Posterior cingulate gyrus (tissue), 11 donors: Measurements from ENCODE around the gene FRMPD1.

ENCODE experiments used
- DNase-seq, 10 donors: peaks; one replicate each; pipeline versions ENCODE4 v3.0.0 to v3.0.0-alpha.2; 2020 to 2021; ENCODE audit warnings: mixed read lengths in 3 of 10
- intact Hi-C: fragments of 100-400 bp; cut with DNase I; formaldehyde crosslinking; loops from one replicate; pipeline ENCODE4 v1.15.1; 2023

FRMPD1 gene

DNA sequence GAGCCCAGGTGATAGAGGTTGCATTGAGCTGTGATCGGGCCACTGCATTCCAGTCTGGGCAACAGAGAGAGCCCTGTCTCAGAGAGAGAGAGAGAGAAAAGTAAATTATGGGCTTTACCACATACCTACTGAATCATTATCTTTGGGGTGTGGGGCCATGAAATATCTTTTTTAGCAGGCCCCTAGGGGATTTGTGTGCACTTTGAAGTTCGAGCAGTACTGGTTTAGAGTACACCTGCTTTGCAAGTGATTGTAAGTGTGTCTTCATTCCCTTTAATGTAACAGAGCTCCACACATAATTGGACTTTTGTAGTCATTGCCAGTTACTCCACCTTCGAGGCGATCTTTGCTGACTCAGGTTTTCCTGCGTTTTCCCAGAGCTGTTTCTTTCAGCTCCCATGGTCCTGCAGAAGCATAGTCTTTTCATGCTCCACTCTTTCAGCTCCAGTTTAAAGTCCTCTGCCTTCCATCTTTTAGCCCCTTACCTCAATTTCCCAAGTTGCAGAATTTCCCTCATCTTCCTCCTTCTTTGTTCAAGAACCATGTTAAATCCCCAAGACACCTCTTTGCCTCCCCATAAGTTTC, 24.0 kb upstream of the FRMPD1 start:
- DNase-seq: no peak
- intact Hi-C loops: no loop called here

- no peak for DNase-seq
- intact Hi-C loops: no loop called here
These were observed 18.3 kb upstream of the FRMPD1 start for GRCh38 chr9:37632479-37632878.

- DNase-seq: peak in 1 of 10 donors; percentile 70
- intact Hi-C loops: no loop called here
These were observed 14.9 kb upstream of the FRMPD1 start for GRCh38 chr9:37635808-37636207.

- intact Hi-C loops: no loop called here
- DNase-seq: no peak
These were observed 14.0 kb upstream of the FRMPD1 start for GRCh38 chr9:37636511-37637448.

DNA sequence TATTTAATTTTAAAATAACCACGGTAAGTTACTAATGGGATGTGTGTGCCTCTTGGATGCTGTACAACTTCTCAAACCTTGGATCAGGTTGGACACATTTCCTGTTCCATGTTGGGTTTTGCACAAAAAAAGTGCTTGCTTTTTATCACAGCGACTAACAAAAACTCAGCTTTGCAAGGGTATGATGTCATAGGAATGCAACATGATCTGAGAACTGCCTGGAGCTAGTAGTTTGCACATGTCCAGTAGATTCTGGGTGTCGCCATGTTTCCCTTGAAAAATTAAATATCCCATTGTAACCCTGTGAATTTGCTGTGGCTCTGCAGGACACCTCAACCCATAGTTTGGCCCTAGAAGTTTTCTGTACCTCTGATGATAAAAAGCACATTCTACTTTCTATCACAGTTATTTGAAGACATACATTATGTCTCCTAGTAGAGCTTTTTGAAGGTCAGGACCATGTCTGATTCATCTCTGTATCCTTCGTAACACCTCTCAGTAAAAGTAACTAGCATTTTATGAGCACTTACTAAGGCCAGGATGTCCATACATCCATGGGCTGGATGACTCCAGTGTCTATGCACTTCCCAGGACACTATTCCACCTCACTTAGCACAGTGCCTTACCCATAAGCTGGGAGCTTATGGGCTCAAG, 11.5 kb upstream of the FRMPD1 start:
- intact Hi-C loops: no loop called here

DNA sequence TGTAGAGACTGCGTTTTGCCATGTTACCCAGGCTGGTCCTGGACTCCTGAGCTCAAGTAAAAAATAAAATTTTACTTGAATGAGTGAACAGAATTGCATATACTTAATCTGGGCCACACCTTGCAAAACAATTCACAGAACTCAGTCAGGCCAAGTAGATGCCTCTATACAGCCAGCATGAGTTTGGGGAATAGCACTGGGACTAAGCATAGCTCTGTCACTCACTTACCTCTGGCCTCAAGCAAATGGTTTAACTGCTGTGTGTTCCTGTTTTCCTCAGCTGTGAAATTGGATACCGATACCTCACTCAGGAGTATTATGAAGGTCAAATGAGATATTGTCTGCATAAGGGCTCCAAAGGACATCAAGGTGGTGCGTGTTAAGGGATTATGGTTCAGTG, 10.9 kb upstream of the FRMPD1 start:
- intact Hi-C loops: no loop called here
- no peak for DNase-seq

More for the DNA sequence above, 11.5 kb upstream of the FRMPD1 start:
- DNase-seq: no peak

DNA sequence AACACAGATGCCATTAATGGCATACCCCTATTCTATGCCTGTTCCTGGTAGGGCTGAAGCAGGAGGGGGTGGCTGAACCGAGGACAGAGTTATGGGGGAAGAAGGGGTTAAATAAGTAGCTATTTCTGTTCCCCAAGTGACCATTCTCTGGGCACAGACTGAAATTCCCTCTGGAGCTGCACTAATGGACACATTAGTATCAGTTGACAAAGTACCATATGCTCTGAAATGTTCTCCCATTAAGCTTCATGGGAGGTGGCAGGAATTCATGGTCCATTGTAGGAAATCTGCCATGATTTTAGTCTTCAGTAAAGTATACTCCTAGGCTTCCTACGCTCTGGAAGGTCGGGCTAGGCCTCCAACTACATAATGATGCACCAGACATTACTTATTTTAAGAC, 10.5 kb upstream of the FRMPD1 start:
- DNase-seq: no peak
- intact Hi-C loops: no loop called here

DNA sequence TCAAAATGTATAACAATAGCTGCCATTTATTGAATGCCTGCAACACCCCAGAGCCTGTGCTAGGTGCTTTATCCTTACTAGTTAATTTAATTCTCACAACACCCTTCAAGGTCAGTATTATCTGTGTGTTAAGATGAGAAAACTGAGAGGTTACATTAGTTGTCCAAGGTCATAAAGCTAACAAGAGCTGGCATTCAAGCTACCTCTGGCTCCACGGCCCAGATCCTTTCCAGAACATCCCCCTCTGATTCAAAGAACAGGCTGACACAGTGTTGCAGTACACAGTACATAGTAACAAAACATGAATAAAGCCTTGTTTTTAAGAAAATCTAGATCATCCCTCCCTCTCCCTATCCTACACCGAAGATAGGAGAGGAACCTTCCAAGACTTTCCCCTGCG, 9.4 kb upstream of the FRMPD1 start:
- intact Hi-C loops: no loop called here
- no peak for DNase-seq

GRCh38 chr9:37643214-37643613, 7.5 kb upstream of the FRMPD1 start:
- no peak for DNase-seq
- intact Hi-C loops: no loop called here

- intact Hi-C loops: no loop called here
- no peak for DNase-seq
These were observed 4.7 kb upstream of the FRMPD1 start for GRCh38 chr9:37645903-37646506.

DNA sequence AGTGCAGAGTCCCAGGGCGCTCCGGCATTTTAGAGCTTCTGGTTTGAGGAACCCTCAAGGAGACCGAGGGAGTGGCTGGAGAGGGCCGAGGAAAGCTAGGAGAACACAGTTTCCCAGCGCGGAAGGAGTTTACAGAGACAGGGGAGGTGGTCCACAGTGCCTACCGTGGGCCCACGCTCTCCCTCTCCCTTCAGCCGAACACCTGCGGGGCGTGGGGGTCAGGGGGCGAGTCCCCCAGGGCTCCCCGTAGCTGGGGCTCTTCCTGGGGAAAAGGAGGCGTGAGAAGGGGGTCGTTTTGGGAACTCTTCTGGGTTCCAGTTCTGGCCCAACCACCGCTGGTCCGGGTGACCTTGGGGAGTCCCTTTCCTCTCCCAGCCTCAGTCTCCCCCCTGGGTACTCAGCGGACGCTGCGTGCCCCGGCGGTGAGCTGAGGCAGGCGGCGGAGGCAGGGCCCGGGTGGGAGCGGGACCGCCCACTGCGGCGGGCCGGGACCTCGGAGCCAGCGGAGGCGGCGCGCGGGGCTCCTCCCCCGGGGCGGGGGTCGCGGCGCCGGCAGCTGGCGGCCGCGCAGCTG, 368 bp upstream of the FRMPD1 start:
- DNase-seq: no peak
- intact Hi-C loops: no loop called here

DNA sequence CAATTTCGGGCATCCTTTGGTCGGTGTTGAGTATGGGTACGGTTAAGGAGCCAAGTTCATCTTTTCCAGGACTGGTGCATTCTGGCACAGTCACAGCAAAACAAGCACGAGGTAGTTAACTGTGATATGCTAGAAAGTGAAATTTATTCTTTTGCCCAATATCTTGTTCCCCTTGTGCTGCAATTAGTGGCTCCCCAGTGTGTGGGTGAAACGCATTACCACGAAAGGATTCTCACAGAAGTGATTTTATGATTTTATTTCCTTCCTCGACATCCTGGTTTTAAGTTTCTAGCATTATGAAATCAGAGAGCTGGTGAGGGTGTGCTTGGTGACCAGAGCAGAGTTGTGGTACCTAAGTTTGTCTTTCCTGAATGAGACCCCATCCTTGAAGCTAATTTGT, 1.5 kb downstream of the FRMPD1 start:
- intact Hi-C loops: no loop called here
- no peak for DNase-seq

DNA sequence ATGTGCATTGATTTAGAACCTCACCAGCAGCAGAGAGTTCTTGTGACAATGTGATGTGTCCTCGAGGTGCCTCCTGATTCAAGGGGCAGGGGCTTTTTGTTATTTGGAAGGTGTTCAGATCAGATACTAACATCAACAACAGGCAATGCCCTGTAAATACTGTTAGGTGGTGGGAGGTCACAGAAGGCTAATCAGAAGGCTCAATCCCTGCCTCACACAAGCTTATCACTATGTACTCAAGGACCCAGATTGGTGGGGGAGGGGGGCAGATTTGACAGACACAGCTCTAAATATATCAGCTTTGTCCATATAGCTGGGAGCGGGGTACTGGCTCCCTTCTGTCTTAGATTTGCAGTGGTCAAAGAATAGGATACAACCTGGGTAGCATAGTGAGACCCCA, 2.6 kb downstream of the FRMPD1 start:
- intact Hi-C loops: no loop called here
- no peak for DNase-seq

DNA sequence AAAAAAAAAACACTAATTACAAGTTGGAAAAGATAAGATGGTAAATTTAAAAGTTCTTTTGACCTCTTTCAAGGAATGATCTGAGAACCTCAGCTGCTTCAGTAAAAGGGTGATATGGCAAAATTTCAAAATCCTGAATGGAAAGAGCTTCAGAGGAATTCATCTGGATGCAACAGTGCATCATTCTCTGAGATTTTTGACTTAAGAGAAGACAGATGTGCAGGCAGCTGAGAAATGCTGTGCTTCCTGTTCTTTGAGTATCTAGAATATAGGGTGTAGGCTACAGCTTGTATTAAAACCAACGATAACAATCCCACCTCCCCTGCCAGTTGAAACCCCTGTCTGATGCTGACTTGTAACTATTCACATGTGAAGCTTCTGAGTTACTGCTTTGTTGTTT, 6.2 kb downstream of the FRMPD1 start:
- no peak for DNase-seq
- intact Hi-C loops: no loop called here

- no peak for DNase-seq
- intact Hi-C loops: no loop called here
These were observed 9.9 kb downstream of the FRMPD1 start for GRCh38 chr9:37660691-37661090.

- intact Hi-C loops: no loop called here
These were observed 13.2 kb downstream of the FRMPD1 start for GRCh38 chr9:37663926-37664325.

GRCh38 chr9:37667706-37668105, 17.0 kb downstream of the FRMPD1 start:
- no peak for DNase-seq
- intact Hi-C loops: no loop called here

More at GRCh38 chr9:37663926-37664325, 13.2 kb downstream of the FRMPD1 start:
- no peak for DNase-seq

GRCh38 chr9:37668116-37668601, 17.4 kb downstream of the FRMPD1 start:
- intact Hi-C loops: no loop called here
- DNase-seq: no peak

DNA sequence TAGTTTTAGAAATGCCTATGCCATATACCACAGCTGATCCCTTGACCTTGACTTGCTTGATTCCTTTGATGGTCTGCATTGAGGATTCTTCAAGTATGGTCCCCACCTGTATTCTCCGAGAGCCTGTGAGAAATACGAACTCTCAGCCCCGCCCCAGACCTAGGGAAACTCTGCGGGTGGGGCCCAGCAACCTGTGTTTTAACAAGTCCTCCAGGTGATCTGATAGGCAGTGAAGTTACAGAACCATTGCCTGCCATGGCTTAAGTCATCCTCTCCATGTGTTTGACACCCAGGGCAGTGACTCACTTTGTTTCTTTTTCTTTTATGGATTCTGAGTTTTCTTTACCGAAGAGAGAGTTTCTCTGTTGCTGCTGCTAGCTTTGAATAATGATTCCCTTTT, 18.5 kb downstream of the FRMPD1 start:
- intact Hi-C loops: no loop called here
- no peak for DNase-seq

DNA sequence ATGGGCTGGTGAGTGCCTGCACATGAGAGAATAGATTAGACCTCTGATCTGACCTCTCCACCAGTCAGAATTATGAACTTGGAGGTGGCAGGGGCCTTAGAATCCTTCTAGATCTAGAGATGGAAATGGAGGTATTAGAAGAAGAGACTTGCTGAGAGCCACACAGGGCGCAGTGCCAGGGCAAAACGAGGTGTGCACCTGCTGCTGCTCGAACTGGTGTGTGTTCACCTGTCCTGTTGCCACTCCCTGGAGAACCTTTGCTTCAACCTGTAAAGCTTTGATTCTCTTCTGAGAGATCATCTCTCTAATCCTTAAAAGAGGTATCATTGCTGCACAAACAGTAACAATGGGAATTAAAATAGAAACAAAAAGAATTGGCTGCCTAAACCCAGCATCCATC, 24.9 kb downstream of the FRMPD1 start:
- DNase-seq: no peak
- intact Hi-C loops: loop anchor here (10.0 kb wide), 1 partner anchor 59 kb away; no protein-coding TSS in a partner anchor
